OCI-LY7 (cell line): ENCODE data around the gene CFP. TPM values are rescaled to one million over a fixed set of nuclear protein-coding genes. Genes with fewer than 3 reads are reported as not detected.

Source experiments
- BruUV-seq: library from RNA; stranded (reverse); fragments of 400-500 nt; replicated peaks from 2 replicates; lab custom pipeline; 2021; lab: Mats Ljungman, UMichigan
- CTCF ChIA-PET: fragments of 300-600 bp; sonication (Branson Sonifier 250); formaldehyde crosslinking; loops from one replicate; lab custom pipeline; 2022; ENCODE audit warnings: antibody characterized with exemption; ENCODE audit not compliant: unreplicated experiment; lab: Charles Lee
- POLR2A ChIA-PET: fragments of 300-600 bp; sonication (Branson Sonifier 250); formaldehyde crosslinking; loops from one replicate; lab custom pipeline; 2022; ENCODE audit warnings: antibody characterized with exemption; lab: Charles Lee
- DNase-seq: peaks from one replicate; pipeline ENCODE4 v3.0.0-alpha.2; 2015; ENCODE audit warnings: low spot score
- H2AFZ ChIP-seq: fragments of 200-600 bp; sonication (generic), shearing (Covaris generic); 2 replicates; pipeline ENCODE4 v1.6.1; 2014; ENCODE audit warnings: mild to moderate bottlenecking, antibody characterized with exemption, low read length, moderate library complexity
- H3K27ac ChIP-seq: fragments of 200-600 bp; sonication (generic); 2 replicates; pipeline ENCODE4 v1.5.1; 2014; ENCODE audit warnings: mixed run types, low read depth, mild to moderate bottlenecking, moderate library complexity, low read length, inconsistent platforms; ENCODE audit not compliant: poor library complexity, severe bottlenecking
- H3K36me3 ChIP-seq: fragments of 200-600 bp; sonication (generic); 2 replicates; pipeline ENCODE4 v1.6.1; 2014; ENCODE audit warnings: mild to moderate bottlenecking, antibody characterized with exemption, low read length, moderate library complexity, mixed read lengths; ENCODE audit not compliant: insufficient read depth
- H3K4me1 ChIP-seq: fragments of 200-600 bp; sonication (generic); 2 replicates; pipeline ENCODE4 v1.5.1; 2014; ENCODE audit warnings: mild to moderate bottlenecking, low read length; ENCODE audit not compliant: insufficient read depth, poor library complexity, severe bottlenecking
- H3K4me2 ChIP-seq: fragments of 200-600 bp; sonication (generic); 2 replicates; pipeline ENCODE4 v1.6.1; 2014; ENCODE audit warnings: mild to moderate bottlenecking, low read length
- H3K4me3 ChIP-seq: fragments of 200-600 bp; sonication (generic); 2 replicates; pipeline ENCODE4 v1.5.1; 2014; ENCODE audit warnings: mild to moderate bottlenecking, low read depth, low read length; ENCODE audit not compliant: poor library complexity, severe bottlenecking
- H3K79me2 ChIP-seq: fragments of 200-600 bp; sonication (generic); 2 replicates; pipeline ENCODE4 v1.6.1; 2016; ENCODE audit warnings: low read depth, mild to moderate bottlenecking, low read length, moderate library complexity, mixed read lengths; ENCODE audit not compliant: insufficient read depth
- H3K9me2 ChIP-seq: fragments of 200-600 bp; sonication (generic); 2 replicates; pipeline ENCODE4 v1.6.1; 2016; ENCODE audit warnings: mild to moderate bottlenecking, low read length, mixed read lengths; ENCODE audit not compliant: insufficient read depth
- H3K9me3 ChIP-seq: fragments of 200-600 bp; sonication (generic); 2 replicates; pipeline ENCODE4 v1.6.1; 2014; ENCODE audit warnings: mild to moderate bottlenecking, mixed run types, low read length, mixed read lengths
- H4K20me1 ChIP-seq: fragments of 200-600 bp; sonication (generic); 2 replicates; pipeline ENCODE4 v1.6.1; 2014; ENCODE audit warnings: mild to moderate bottlenecking, antibody characterized with exemption, low read length, moderate library complexity, mixed read lengths; ENCODE audit not compliant: insufficient read depth
- CTCF ChIP-seq: fragments of 200-600 bp; sonication (generic); conservative IDR thresholded peaks from 2 replicates; pipeline ENCODE4 v1.5.1; 2014; ENCODE audit warnings: mild to moderate bottlenecking, antibody characterized with exemption, low read length, moderate library complexity, mixed read lengths
- EZH2phosphoT487 ChIP-seq: fragments of 200-600 bp; sonication (generic); IDR thresholded peaks from 2 replicates; pipeline ENCODE4 v1.6.1; 2018; ENCODE audit warnings: low read depth, borderline replicate concordance, mild to moderate bottlenecking, mixed run types, antibody characterized with exemption, low read length, moderate library complexity, mixed read lengths
- intact Hi-C: fragments of 100-400 bp; cut with micrococcal nuclease; formaldehyde crosslinking; loops from one replicate; pipeline ENCODE4 v1.10.0; 2022; ENCODE audit not compliant: unreplicated experiment
- total RNA-seq, 2 experiments: library from RNA; depleted of rRNA in 1 of 2; stranded (reverse); fragments of >200 nt in 1 of 2; shearing (Covaris generic) in 1 of 2; gene quantifications; 2 replicates each; pipeline ENCODE4 v1.2.3, GENCODE V29; 2014 to 2022

CFP gene
- total RNA-seq, 2 experiments from 2014 or later: 4.2 to 4.7 TPM

GRCh38 chrX:47646636-47647035, 16.9 kb upstream of the CFP start:
- ChIA-PET POLR2A (no interaction called here), CTCF (no interaction called here)
- Histone ChIP-seq H3K9me3 (no peaks in the 10 kb centered on the region), H3K4me2 (no peak overlapping the region), H2AFZ (no peak overlapping the region), H3K4me1 (peaks cover 18% of the 10 kb centered on the region), H3K36me3 (peaks cover 41% of the 10 kb centered on the region), H3K79me2 (peaks cover 19% of the 10 kb centered on the region; the same call in 1 of the 2 replicates), H3K27ac (no peak overlapping the region), H3K4me3 (no peak overlapping the region), H3K9me2 (no peaks in the 10 kb centered on the region), H4K20me1 (no peaks in the 10 kb centered on the region)
- DNase-seq: no peak
- BruUV-seq: no TSS peak
- TF ChIP-seq EZH2phosphoT487 (no peak), CTCF (no peak)
- intact Hi-C loops: loop anchor here (10.0 kb wide), 1 partner anchor 152 kb away; no protein-coding TSS in a partner anchor

- Histone ChIP-seq H2AFZ (no peak overlapping the region), H3K4me3 (no peak overlapping the region), H3K4me2 (no peak overlapping the region), H3K79me2 (peaks cover 19% of the 10 kb centered on the region; the same call in 1 of the 2 replicates), H4K20me1 (no peaks in the 10 kb centered on the region), H3K36me3 (peaks cover 46% of the 10 kb centered on the region), H3K27ac (no peak overlapping the region), H3K9me3 (no peaks in the 10 kb centered on the region), H3K4me1 (peaks cover 11% of the 10 kb centered on the region), H3K9me2 (no peaks in the 10 kb centered on the region)
- ChIA-PET CTCF (no interaction called here), POLR2A (no interaction called here)
- intact Hi-C loops: loop anchor here (10.0 kb wide), 1 partner anchor 151 kb away; no protein-coding TSS in a partner anchor
- DNase-seq: no peak
- BruUV-seq: no TSS peak
- no peak for TF ChIP-seq EZH2phosphoT487
- no peak for TF ChIP-seq CTCF
These were observed 15.8 kb upstream of the CFP start for GRCh38 chrX:47645530-47645929.

- H3K4me3 ChIP-seq: no peak overlapping the region
- no peak overlapping the region for H3K27ac ChIP-seq
- DNase-seq: no peak
- H3K9me3 ChIP-seq: no peaks in the 10 kb centered on the region
- no peak for TF ChIP-seq EZH2phosphoT487
- no peak for TF ChIP-seq CTCF
- no peak overlapping the region for H2AFZ ChIP-seq
- ChIA-PET POLR2A (interaction anchor here (1.1 kb wide), 1 partner anchor 130 kb away, joined by 3 read pairs; no protein-coding TSS in a partner anchor), CTCF (interaction anchor here (0.6 kb wide), 1 partner anchor 314 kb away, joined by 3 read pairs; no protein-coding TSS in a partner anchor)
- intact Hi-C loops: loop anchor here (10.0 kb wide), 1 partner anchor 150 kb away; no protein-coding TSS in a partner anchor
- H4K20me1 ChIP-seq: no peaks in the 10 kb centered on the region
- peaks cover 17% of the 10 kb centered on the region; the same call in 1 of the 2 replicates for H3K79me2 ChIP-seq
- peaks cover 11% of the 10 kb centered on the region for H3K4me1 ChIP-seq
- BruUV-seq: no TSS peak
- no peaks in the 10 kb centered on the region for H3K9me2 ChIP-seq
- H3K36me3 ChIP-seq: peaks cover 55% of the 10 kb centered on the region
- no peak overlapping the region for H3K4me2 ChIP-seq
These were observed 14.9 kb upstream of the CFP start for GRCh38 chrX:47644557-47645091.
